ENCODE results near the gene C12orf43. TPM values are rescaled to one million over a fixed set of nuclear protein-coding genes. Genes with fewer than 3 reads are reported as not detected.

The C12orf43 gene
- total RNA-seq, 1 donor from 2014 or later: 16.5 TPM

GRCh38 chr12:121010860-121011259 is 5.4 kb downstream of the C12orf43 start:
- TF ChIP-seq CTCF (IDR thresholded peaks at IDR 0.05; ENCODE audit: insufficient read depth, low read length, poor library complexity, severe bottlenecking): no peak
- Histone ChIP-seq H3K27me3 (ENCODE audit: control insufficient read depth, insufficient read depth, low read length) (no peaks in the 10 kb centered on the region), H3K36me3 (ENCODE audit: control insufficient read depth, insufficient read depth, low read length) (no peaks in the 10 kb centered on the region), H3K4me3 (ENCODE audit: low read depth, low read length) (no peak overlapping the region)
- no peak for DNase-seq (ENCODE audit: low read depth)

GRCh38 chr12:121009741-121010140 is 6.5 kb downstream of the C12orf43 start:
- DNase-seq (ENCODE audit: low read depth): peak; percentile 5
- peak; percentile 74 for TF ChIP-seq CTCF (IDR thresholded peaks at IDR 0.05; ENCODE audit: insufficient read depth, low read length, poor library complexity, severe bottlenecking)
- Histone ChIP-seq H3K4me3 (ENCODE audit: low read depth, low read length) (no peak overlapping the region), H3K36me3 (ENCODE audit: control insufficient read depth, insufficient read depth, low read length) (no peaks in the 10 kb centered on the region), H3K27me3 (ENCODE audit: control insufficient read depth, insufficient read depth, low read length) (no peaks in the 10 kb centered on the region)

GRCh38 chr12:121008347-121009098 is 7.8 kb downstream of the C12orf43 start:
- no peak for DNase-seq (ENCODE audit: low read depth)
- no peak for TF ChIP-seq CTCF (IDR thresholded peaks at IDR 0.05; ENCODE audit: insufficient read depth, low read length, poor library complexity, severe bottlenecking)
- Histone ChIP-seq H3K4me3 (ENCODE audit: low read depth, low read length) (no peak overlapping the region), H3K36me3 (ENCODE audit: control insufficient read depth, insufficient read depth, low read length) (no peaks in the 10 kb centered on the region), H3K27me3 (ENCODE audit: control insufficient read depth, insufficient read depth, low read length) (no peaks in the 10 kb centered on the region)

GRCh38 chr12:121005346-121005815 is 10.9 kb downstream of the C12orf43 start:
- H3K4me3 ChIP-seq (ENCODE audit: low read depth, low read length): no peak overlapping the region
- no peaks in the 10 kb centered on the region for H3K27me3 ChIP-seq (ENCODE audit: control insufficient read depth, insufficient read depth, low read length)
- no peaks in the 10 kb centered on the region for H3K36me3 ChIP-seq (ENCODE audit: control insufficient read depth, insufficient read depth, low read length)
- DNase-seq (ENCODE audit: low read depth): peak; percentile 5
- peak; percentile 79 for TF ChIP-seq CTCF (IDR thresholded peaks at IDR 0.05; ENCODE audit: insufficient read depth, low read length, poor library complexity, severe bottlenecking)

- no peak for TF ChIP-seq CTCF (IDR thresholded peaks at IDR 0.05; ENCODE audit: insufficient read depth, low read length, poor library complexity, severe bottlenecking)
- DNase-seq (ENCODE audit: low read depth): no peak
- Histone ChIP-seq H3K27me3 (ENCODE audit: control insufficient read depth, insufficient read depth, low read length) (no peaks in the 10 kb centered on the region), H3K4me3 (ENCODE audit: low read depth, low read length) (no peak overlapping the region), H3K36me3 (ENCODE audit: control insufficient read depth, insufficient read depth, low read length) (no peaks in the 10 kb centered on the region)
These were observed 12.0 kb downstream of the C12orf43 start for GRCh38 chr12:121004253-121004815.
